ENCODE results near the gene GIPC1.
A peak's percentile ranks its signal among the peaks of the same experiment; 100 is the strongest.

Gene GIPC1

DNA sequence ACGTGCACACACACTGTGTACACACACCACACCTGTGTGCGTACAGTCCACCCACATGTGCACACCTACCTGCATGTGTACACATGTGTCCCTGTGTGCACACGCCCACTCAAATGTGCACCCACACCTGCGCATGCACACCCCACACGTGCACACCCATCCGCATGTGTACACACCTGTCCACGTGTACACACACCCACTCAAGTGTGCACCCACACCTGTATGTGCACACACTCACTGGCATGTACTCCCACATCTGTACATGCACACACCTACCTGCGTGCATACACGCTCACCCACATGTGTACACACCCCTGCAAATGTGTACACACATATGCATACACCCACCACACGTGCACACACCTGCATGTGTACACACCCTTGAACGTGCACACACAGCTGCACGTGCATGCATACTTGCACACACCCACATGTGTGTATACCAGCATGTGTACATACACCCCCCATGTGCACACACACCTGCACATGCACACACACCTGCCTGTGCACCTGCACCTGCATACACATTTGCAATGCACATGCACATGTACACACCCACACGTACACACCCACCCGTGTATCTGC, 52.2 kb downstream of the GIPC1 start:
- no peak for DNase-seq (ENCODE audit: low read depth)
- no peak overlapping the region for H3K4me3 ChIP-seq (ENCODE audit: low read depth, low read length)
- TF ChIP-seq, protein P1, sequence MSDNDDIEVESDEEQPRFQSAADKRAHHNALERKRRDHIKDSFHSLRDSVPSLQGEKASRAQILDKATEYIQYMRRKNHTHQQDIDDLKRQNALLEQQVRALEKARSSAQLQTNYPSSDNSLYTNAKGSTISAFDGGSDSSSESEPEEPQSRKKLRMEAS (IDR thresholded peaks at IDR 0.05; ENCODE audit: low read depth, low read length), result no peak
- TF ChIP-seq POLR2A (IDR thresholded peaks at IDR 0.05; ENCODE audit: extremely low read depth, insufficient read length), result no peak
- TF ChIP-seq, protein P2, sequence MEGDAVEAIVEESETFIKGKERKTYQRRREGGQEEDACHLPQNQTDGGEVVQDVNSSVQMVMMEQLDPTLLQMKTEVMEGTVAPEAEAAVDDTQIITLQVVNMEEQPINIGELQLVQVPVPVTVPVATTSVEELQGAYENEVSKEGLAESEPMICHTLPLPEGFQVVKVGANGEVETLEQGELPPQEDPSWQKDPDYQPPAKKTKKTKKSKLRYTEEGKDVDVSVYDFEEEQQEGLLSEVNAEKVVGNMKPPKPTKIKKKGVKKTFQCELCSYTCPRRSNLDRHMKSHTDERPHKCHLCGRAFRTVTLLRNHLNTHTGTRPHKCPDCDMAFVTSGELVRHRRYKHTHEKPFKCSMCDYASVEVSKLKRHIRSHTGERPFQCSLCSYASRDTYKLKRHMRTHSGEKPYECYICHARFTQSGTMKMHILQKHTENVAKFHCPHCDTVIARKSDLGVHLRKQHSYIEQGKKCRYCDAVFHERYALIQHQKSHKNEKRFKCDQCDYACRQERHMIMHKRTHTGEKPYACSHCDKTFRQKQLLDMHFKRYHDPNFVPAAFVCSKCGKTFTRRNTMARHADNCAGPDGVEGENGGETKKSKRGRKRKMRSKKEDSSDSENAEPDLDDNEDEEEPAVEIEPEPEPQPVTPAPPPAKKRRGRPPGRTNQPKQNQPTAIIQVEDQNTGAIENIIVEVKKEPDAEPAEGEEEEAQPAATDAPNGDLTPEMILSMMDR (IDR thresholded peaks at IDR 0.05; ENCODE audit: low read depth, low read length), result no peak
- TF ChIP-seq MYC (IDR thresholded peaks at IDR 0.05; ENCODE audit: low read depth, low read length), result no peak

DNA sequence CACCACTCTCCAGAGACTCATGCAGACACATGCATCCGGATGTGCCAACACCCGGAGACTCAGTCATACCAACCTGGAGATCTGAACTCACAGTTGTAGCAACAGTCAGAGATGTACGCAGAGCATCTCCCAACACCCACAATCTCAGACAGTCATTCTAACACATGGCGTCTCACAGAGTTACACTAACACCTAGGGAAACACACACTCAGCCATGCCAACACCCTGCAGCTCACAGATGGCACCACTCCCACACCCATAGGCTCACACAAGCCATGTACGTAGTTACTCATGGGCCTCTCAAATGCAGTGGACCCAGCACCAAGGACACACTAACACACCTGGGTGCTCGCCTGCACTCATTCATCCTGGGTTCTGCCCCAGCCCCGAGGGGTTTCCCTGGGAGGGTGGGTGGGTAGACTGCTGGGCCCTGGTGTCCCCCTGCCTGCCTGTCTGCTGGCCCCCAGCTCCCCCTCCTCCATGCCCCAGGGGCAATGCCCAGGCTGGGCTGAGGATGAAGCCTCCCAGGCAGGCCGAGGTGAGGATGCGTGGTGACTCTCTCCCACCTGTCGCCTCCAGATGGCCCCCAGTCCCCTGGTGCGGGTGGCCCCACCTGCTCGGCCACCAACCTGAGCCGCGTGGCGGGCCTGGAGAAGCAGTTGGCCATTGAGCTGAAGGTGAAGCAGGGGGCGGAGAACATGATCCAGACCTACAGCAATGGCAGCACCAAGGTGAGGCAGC, 52.9 kb downstream of the GIPC1 start:
- H3K4me3 ChIP-seq (ENCODE audit: low read depth, low read length), result no peak overlapping the region
- no peak for DNase-seq (ENCODE audit: low read depth)
- TF ChIP-seq POLR2A (IDR thresholded peaks at IDR 0.05; ENCODE audit: extremely low read depth, insufficient read length) (no peak), MYC (IDR thresholded peaks at IDR 0.05; ENCODE audit: low read depth, low read length) (no peak)
- TF ChIP-seq, protein P2 (IDR thresholded peaks at IDR 0.05; ENCODE audit: low read depth, low read length), result no peak
- TF ChIP-seq, protein P1 (IDR thresholded peaks at IDR 0.05; ENCODE audit: low read depth, low read length), result no peak

DNA sequence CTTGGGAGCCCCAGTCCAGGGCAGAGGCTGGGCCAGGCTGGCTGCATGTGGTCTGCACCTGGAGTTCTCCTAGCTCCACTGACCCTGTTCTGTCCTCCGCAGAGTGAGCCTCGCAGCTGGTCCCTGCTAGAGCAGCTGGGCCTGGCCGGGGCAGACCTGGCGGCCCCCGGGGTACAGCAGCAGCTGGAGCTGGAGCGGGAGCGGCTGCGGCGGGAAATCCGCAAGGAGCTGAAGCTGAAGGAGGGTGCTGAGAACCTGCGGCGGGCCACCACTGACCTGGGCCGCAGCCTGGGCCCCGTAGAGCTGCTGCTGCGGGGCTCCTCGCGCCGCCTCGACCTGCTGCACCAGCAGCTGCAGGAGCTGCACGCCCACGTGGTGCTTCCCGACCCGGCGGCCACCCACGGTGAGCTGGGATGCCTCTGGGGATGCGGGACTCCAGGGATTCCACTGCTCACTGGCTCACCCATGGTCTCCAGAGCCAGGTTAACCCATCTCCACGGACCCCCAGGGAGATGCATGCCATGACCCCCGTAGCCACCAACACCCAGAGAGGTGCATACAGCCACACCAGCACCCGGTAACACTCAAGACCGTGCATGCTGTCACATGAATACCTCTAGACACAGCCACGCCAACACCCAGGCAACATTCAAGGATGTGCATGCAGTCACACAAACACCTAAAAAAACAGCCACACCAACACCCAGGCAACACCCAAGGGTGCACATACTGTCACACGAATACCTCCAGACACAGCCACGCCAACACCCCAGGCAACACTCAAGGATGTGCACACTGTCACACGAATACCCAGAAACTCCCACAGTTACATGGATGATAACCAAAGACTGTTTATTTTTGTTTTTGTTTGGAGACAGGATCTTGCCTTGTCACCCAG, 54.6 kb downstream of the GIPC1 start:
- TF ChIP-seq MYC (IDR thresholded peaks at IDR 0.05; ENCODE audit: low read depth, low read length) (no peak), POLR2A (IDR thresholded peaks at IDR 0.05; ENCODE audit: extremely low read depth, insufficient read length) (no peak)
- TF ChIP-seq, protein P2 (IDR thresholded peaks at IDR 0.05; ENCODE audit: low read depth, low read length), result no peak
- TF ChIP-seq, protein P1 (IDR thresholded peaks at IDR 0.05; ENCODE audit: low read depth, low read length), result no peak
- no peak for DNase-seq (ENCODE audit: low read depth)
- H3K4me3 ChIP-seq (ENCODE audit: low read depth, low read length), result no peak overlapping the region

DNA sequence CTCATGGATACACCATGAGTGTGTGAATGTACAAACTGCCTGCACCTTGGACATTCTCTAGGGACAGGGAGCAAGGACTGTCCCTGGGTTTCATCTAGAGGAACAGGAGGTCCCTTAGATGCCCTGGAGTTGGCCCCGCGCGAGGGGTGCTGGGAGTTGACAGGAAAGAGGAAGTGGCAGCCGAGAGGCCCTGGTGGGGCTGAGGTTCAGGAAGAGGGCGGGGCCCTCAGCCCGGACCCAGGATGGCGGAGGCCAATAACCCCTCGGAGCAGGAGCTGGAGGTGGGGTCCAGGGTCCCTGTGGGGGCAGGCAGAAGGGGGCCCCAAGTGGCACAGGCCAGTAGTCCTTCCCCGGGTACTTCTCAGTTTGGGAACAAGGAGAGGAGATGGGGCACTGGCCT, 55.9 kb downstream of the GIPC1 start:
- H3K4me3 ChIP-seq (ENCODE audit: low read depth, low read length), result peak overlapping the region; percentile 67
- TF ChIP-seq, protein P1 (IDR thresholded peaks at IDR 0.05; ENCODE audit: low read depth, low read length), result peak; percentile 33; the same call in 1 of the 2 replicates
- TF ChIP-seq MYC (IDR thresholded peaks at IDR 0.05; ENCODE audit: low read depth, low read length), result peak; percentile 22; the same call in 1 of the 2 replicates
- TF ChIP-seq, protein P2 (IDR thresholded peaks at IDR 0.05; ENCODE audit: low read depth, low read length), result no peak
- DNase-seq (ENCODE audit: low read depth), result peak; percentile 95

DNA sequence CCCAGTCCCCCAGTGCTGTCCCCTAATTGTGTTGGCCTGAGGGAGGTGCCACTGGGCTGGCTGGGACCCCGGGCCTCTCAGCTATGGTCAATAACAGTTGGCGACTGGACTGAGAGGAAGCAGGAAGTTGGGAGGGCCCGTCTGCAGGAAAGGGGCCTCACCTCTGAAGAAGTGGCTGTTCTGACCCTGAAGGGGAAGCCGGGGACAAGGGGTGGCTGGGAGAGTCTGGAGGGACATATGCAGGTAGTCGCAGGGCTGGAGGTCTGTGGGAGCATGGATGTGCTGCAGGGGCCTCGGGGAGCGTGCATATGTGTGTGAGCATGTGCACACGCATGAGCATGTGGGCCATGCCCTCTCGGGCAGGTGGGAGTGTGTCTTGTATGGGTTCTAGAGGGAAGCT, 56.9 kb downstream of the GIPC1 start:
- peak; percentile 66 for DNase-seq (ENCODE audit: low read depth)
- TF ChIP-seq, protein P2 (IDR thresholded peaks at IDR 0.05; ENCODE audit: low read depth, low read length), result no peak
- TF ChIP-seq MYC (IDR thresholded peaks at IDR 0.05; ENCODE audit: low read depth, low read length) (no peak), POLR2A (IDR thresholded peaks at IDR 0.05; ENCODE audit: extremely low read depth, insufficient read length) (no peak)
- TF ChIP-seq, protein P1 (IDR thresholded peaks at IDR 0.05; ENCODE audit: low read depth, low read length), result no peak
- no peak overlapping the region for H3K4me3 ChIP-seq (ENCODE audit: low read depth, low read length)

Data from NB4 (cell line).